ENCODE measurements around the gene TANC2. TPM values are rescaled to one million over a fixed set of nuclear protein-coding genes. Genes with fewer than 3 reads are reported as not detected.
"Not testable (repeated sequence)": the region's sequence is repeated elsewhere in the genome, so short reads cannot be mapped to it uniquely, and the experiment has no call there.

The TANC2 gene
- total and polyA plus RNA-seq, 2 of the 8 experiments (the other 6 are each of a cell fraction or from before 2014, with no cell fraction given): 5.7 to 21.9 TPM

DNA sequence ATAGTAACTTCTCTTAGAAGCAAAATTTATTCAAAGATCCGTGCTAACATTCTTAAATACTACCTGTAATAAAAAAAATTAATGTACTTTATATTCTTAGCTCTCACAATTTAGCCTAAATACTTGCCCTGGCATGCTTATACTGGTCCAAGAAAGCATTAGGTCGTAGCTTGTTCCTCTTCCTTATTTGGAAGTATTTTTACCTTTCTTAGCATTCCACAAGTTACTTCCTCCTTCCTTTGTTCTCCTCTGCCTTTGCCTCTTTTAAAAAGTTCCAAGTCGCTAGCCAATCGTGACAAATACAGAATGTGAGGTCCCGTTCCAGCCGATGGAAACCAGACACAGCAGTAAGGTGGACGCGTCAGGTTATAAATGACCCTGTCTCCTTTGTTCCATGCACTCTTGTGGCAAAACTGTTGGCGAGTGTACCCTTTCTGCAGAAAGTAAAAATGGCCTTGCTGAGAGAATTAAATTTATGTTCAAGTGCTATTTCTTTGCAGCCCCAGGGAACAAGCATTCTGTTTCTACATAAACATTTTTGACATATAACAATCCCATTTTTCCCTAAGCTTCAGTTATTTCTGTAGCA is 10.7 kb downstream of the TANC2 start:
- CTCF ChIA-PET (ENCODE audit: partially characterized antibody): interaction anchor here (1.3 to 2.5 kb wide), 4 partner anchors 9 to 283 kb away, joined by 4 to 14 read pairs (median 4); no protein-coding TSS in a partner anchor
- WGBS, 2 experiments (ENCODE audit: extremely low coverage in 1 of 2, insufficient coverage in 1 of 2, insufficient read length in 1 of 2, insufficient replicate concordance in 2 of 2, low coverage in 1 of 2, low lambda C conversion rate in 2 of 2, missing lambda C conversion rate in 1 of 2): 6% methylated on average over 9 of the region's 9 CpGs; no CpG with 5 or more reads in 1 of the 2 experiments
- H3K79me2 ChIP-seq (ENCODE audit: control insufficient read depth in 1 of 2, insufficient read depth in 2 of 2, low read length in 2 of 2): peaks cover 0 to 46% of the 10 kb centered on the region in 2 experiments; a peak in 3 of 4 replicates

More for the DNA sequence above, 10.7 kb downstream of the TANC2 start:
- Histone ChIP-seq H3K9ac (replicated peaks in 1 of 4; ENCODE audit: extremely low read depth in 1 of 4, low read depth in 3 of 4, low read length in 3 of 4) (peak overlapping the region in 3 of 4 experiments; percentile 49 to 63 (median 61); a peak in 6 of 7 replicates), H3K4me3 (ENCODE audit: extremely low read depth in 1 of 4, insufficient read depth in 2 of 4, low read depth in 3 of 4, low read length in 4 of 4) (peak overlapping the region in 1 of 4 experiments; percentile 45; a peak in 2 of 8 replicates), H3K27ac (ENCODE audit: low read depth, low read length) (peak overlapping the region; percentile 74; the same call in 1 of the 2 replicates), H3K4me2 (ENCODE audit: insufficient read depth in 1 of 2, low read depth in 2 of 2, low read length in 2 of 2) (peak overlapping the region; percentile 31 to 50; a peak in 3 of 4 replicates)
- H3K9me3 ChIP-seq (ENCODE audit: insufficient read depth in 2 of 2, low read depth in 1 of 2, low read length in 1 of 2); H4K8ac ChIP-seq (ENCODE audit: extremely low read depth, insufficient read depth, low read length); H2BK5ac ChIP-seq (ENCODE audit: low read depth, low read length); H3K56ac ChIP-seq (replicated peaks; ENCODE audit: insufficient read length, low read depth, low read length); H3K23ac ChIP-seq (ENCODE audit: insufficient read length); H2BK12ac ChIP-seq (ENCODE audit: low read depth, low read length); H4K5ac ChIP-seq (ENCODE audit: insufficient read length, low read depth, low read length); H3K79me1 ChIP-seq (ENCODE audit: low read depth, low read length); H4K91ac ChIP-seq (replicated peaks; ENCODE audit: insufficient read length, low read length); H2AK5ac ChIP-seq (ENCODE audit: low read depth, low read length); H3K4me1 ChIP-seq (replicated peaks in 1 of 4; ENCODE audit: control insufficient read depth in 3 of 4, insufficient read depth in 4 of 4, low read length in 3 of 4); H3K4ac ChIP-seq (replicated peaks; ENCODE audit: insufficient read length, low read depth, low read length); H3K27me3 ChIP-seq (replicated peaks in 1 of 4; ENCODE audit: control insufficient read depth in 3 of 4, extremely low read depth in 1 of 4, insufficient read depth in 3 of 4, low read length in 3 of 4); H3K18ac ChIP-seq (ENCODE audit: extremely low read depth, low read length); DNase-seq (ENCODE audit: low read depth in 1 of 2, low spot score in 2 of 2); H3K23me2 ChIP-seq (ENCODE audit: low read depth, low read length); H2AFZ ChIP-seq (ENCODE audit: low read length); H3K14ac ChIP-seq (ENCODE audit: insufficient read length); H2BK120ac ChIP-seq (replicated peaks; ENCODE audit: low read depth, low read length); H4K20me1 ChIP-seq (replicated peaks in 1 of 2; ENCODE audit: control insufficient read depth in 1 of 2, insufficient read depth in 2 of 2, low read length in 2 of 2); H2BK15ac ChIP-seq (ENCODE audit: low read length); H3K36me3 ChIP-seq (ENCODE audit: control insufficient read depth in 2 of 4, insufficient read depth in 4 of 4, low read length in 3 of 4); H2BK20ac ChIP-seq (ENCODE audit: low read length): not testable (repeated sequence)
- POLR2A ChIA-PET (ENCODE audit: partially characterized antibody): interaction anchor here (0.6 to 1.5 kb wide), 4 partner anchors 11 to 109 kb away, joined by 3 to 9 read pairs (median 5); partner anchors contain the start of gene TANC2
- TF ChIP-seq SRF (IDR thresholded peaks at IDR 0.05; ENCODE audit: low read depth, low read length): peak; percentile 90
- TF ChIP-seq, protein P1, sequence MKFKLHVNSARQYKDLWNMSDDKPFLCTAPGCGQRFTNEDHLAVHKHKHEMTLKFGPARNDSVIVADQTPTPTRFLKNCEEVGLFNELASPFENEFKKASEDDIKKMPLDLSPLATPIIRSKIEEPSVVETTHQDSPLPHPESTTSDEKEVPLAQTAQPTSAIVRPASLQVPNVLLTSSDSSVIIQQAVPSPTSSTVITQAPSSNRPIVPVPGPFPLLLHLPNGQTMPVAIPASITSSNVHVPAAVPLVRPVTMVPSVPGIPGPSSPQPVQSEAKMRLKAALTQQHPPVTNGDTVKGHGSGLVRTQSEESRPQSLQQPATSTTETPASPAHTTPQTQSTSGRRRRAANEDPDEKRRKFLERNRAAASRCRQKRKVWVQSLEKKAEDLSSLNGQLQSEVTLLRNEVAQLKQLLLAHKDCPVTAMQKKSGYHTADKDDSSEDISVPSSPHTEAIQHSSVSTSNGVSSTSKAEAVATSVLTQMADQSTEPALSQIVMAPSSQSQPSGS (IDR thresholded peaks at IDR 0.05; ENCODE audit: low read length): 0 out of 2 replicates have a peak, but pooled peaks have one; percentile 61
- peak; percentile 32 for TF ChIP-seq ASH2L (IDR thresholded peaks at IDR 0.05; ENCODE audit: low read length)
- peak; percentile 65; the same call in 1 of the 2 replicates for TF ChIP-seq TAF1 (IDR thresholded peaks at IDR 0.05; ENCODE audit: low read depth, low read length)
- peak; percentile 36 to 79 for TF ChIP-seq POLR2A (IDR thresholded peaks at IDR 0.05; ENCODE audit: control extremely low read depth in 1 of 2, low read depth in 2 of 2, low read length in 2 of 2)
- peak; percentile 83 for TF ChIP-seq POLR2AphosphoS5 (IDR thresholded peaks at IDR 0.05; ENCODE audit: low read depth, low read length)
- TF ChIP-seq TBP (IDR thresholded peaks at IDR 0.05; ENCODE audit: low read depth, low read length): peak; percentile 51; the same call in 1 of the 2 replicates
- peak; percentile 19 for FAIRE-seq

Measured in H1 (cell line).